Fibroblast of the aortic adventitia (primary cell): ENCODE results near the gene NPTX1. TPM values are rescaled to one million over a fixed set of nuclear protein-coding genes. Genes with fewer than 3 reads are reported as not detected.
"Not testable (repeated sequence)": the region's sequence is repeated elsewhere in the genome, so short reads cannot be mapped to it uniquely, and the experiment has no call there.

Experiments used
- DNase-seq: peaks from one replicate; pipeline ENCODE4 v3.0.0-alpha.2; 2010; ENCODE audit warnings: low read depth
- H3K4me3 ChIP-seq: 2 replicates; pipeline ENCODE4 v1.5.1; 2011; ENCODE audit warnings: low read depth, mild to moderate bottlenecking, control low read depth, low read length, moderate library complexity
- CTCF ChIP-seq: IDR thresholded peaks from 2 replicates; pipeline ENCODE4 v1.5.1; 2011; ENCODE audit warnings: mild to moderate bottlenecking, low read length, control low read depth, inconsistent platforms; ENCODE audit not compliant: insufficient read depth
- total RNA-seq: library from RNA; depleted of rRNA; stranded (reverse); fragments of >200 nt; gene quantifications from 2 replicates; pipeline ENCODE4 v1.2.3, GENCODE V29; 2012; ENCODE audit warnings: low replicate concordance

The NPTX1 gene
- total RNA-seq, 1 donor = 191 TPM

DNA sequence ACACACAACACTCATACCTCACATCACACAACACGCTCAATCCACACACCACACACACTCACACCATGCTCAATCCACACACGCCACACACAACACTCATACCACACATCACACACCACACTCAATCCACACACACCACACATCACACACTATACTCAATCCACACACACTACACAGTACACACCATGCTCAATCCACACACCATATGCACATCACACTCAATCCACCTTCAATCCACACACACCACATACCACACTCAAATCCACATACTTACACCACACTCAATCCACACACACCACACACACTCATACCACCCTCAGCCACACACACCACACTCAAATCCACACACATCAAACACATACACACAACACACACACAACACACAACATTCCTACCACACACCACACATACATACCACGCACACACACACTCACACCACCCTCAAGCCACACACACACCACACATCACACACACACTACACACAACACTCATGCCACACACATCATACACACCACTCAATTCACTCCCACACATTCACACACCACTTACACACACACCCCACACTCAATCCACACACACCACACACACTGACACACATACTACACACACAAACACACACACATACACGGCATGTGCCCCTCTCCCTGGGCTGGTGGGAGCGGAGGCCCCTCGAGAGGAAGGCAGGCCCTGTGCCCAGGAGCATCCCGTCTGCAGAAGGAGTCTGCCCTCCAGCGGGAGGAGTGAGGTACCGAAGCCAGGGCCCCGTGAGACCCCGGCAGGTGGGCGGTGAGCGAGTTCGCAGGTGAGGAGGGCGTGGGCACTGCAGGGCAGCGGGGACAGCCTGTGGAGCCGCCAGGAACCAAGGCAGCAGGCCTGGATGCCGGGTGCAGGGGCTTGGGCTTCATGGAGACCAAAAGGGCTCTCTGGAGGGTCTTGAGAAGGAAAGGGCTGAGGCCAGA, 35.1 kb upstream of the NPTX1 start:
- no peak for TF ChIP-seq CTCF
- no peak for DNase-seq
- no peak overlapping the region for H3K4me3 ChIP-seq

DNA sequence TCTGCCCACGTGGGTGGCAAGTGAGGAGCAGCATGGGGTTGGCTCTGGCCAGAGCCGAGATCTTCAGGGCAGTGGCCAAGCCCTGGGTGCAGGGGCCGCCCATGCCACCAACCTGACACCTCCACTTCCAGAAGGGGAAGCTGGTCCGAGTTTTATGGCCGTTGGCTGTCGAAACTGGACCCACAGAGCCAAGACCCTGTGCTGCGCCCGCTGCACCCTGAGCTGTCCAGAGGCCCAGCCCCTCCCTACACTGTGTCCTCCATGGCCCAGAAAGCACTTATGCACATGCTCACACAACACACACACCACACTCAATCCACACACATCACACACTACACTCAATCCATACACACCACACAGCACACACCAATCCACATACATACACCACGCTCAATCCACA, 34.4 kb upstream of the NPTX1 start:
- no peak overlapping the region for H3K4me3 ChIP-seq
- DNase-seq = no peak
- TF ChIP-seq CTCF = no peak

DNA sequence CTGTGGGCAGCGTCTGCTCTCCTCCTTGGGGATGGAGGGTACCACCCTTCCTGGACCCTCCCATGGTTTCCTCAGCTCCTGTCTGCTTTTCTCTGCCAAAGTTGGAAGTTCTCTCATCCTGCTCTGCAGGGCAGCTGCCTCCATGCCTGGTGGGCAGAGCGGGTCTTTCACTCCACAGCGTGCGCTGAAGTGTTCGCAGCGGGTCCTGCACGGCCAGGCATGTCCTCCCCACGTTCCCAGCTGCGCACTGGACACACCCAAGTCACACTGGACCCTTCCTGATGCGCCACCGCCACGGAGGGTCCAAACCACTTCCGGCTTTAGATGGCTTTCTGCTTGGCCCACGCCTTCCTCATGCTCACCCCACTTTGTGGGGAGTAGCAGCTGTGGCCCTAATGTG, 33.7 kb upstream of the NPTX1 start:
- no peak for DNase-seq
- H3K4me3 ChIP-seq = no peak overlapping the region
- no peak for TF ChIP-seq CTCF

GRCh38 chr17:80509311-80509710, 32.9 kb upstream of the NPTX1 start:
- DNase-seq = no peak
- TF ChIP-seq CTCF = no peak
- H3K4me3 ChIP-seq = no peak overlapping the region

DNA sequence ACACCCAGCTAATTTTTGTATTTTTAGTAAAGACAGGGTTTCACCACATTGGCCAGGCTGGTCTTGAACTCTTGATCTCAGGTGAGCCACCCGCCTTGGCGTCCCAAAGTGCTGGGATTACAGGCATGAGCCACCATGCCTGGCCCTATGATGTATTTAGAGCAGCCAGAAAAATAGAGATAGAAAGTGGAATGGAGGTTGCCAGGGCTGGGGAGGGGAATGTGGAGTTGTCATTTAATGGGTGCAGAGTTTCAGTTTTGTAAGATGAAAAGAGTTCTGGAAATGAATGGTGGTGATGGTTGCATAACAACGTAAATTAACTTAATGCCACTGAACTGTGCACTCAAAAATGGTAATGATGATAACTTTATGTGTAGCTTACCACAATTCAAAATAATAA, 31.6 kb upstream of the NPTX1 start:
- no peak overlapping the region for H3K4me3 ChIP-seq
- no peak for DNase-seq
- no peak for TF ChIP-seq CTCF

- not testable (repeated sequence) for H3K4me3 ChIP-seq, DNase-seq
Measured at GRCh38 chr17:80507177-80507576, 30.8 kb upstream of the NPTX1 start.

- DNase-seq = peak; percentile 57
- no peak overlapping the region for H3K4me3 ChIP-seq
- peak; percentile 19 for TF ChIP-seq CTCF
Measured at GRCh38 chr17:80504686-80505413, 28.4 kb upstream of the NPTX1 start.
